NCI-H2171 treated with DMSO at 0.1 percent for 48 hours (cell line): ENCODE data around the gene FHIT.

Experiments used
- DNase-seq: peaks from one replicate; lab custom pipeline; 2025; lab: John Stamatoyannopoulos, UW

The FHIT gene

GRCh38 chr3:61251174-61251972 is at the start of gene FHIT:
TSS of gene FHIT (minus strand) at chr3:61251452.
- DNase-seq, result peak; percentile 86

- DNase-seq, result no peak
Measured at GRCh38 chr3:61300786-61301185, 49.5 kb upstream of the FHIT start.

GRCh38 chr3:61300006-61300380 is 48.7 kb upstream of the FHIT start:
- DNase-seq, result no peak

GRCh38 chr3:61299343-61300005 is 48.2 kb upstream of the FHIT start:
- DNase-seq, result no peak

- DNase-seq, result no peak
Measured at GRCh38 chr3:61297821-61298220, 46.6 kb upstream of the FHIT start.

GRCh38 chr3:61288446-61288845 is 37.2 kb upstream of the FHIT start:
- DNase-seq, result no peak

GRCh38 chr3:61283876-61284275 is 32.6 kb upstream of the FHIT start:
- DNase-seq, result no peak

- no peak for DNase-seq
Measured at GRCh38 chr3:61278713-61279112, 27.5 kb upstream of the FHIT start.

- DNase-seq, result no peak
Measured at GRCh38 chr3:61277411-61277810, 26.2 kb upstream of the FHIT start.

GRCh38 chr3:61269435-61269834 is 18.2 kb upstream of the FHIT start:
- DNase-seq, result no peak

- DNase-seq, result no peak
Measured at GRCh38 chr3:61268644-61269043, 17.4 kb upstream of the FHIT start.

GRCh38 chr3:61264281-61264680 is 13.0 kb upstream of the FHIT start:
- no peak for DNase-seq

GRCh38 chr3:61257148-61257547 is 5.9 kb upstream of the FHIT start:
- DNase-seq, result no peak

- DNase-seq, result no peak
Measured at GRCh38 chr3:61253756-61254155, 2.5 kb upstream of the FHIT start.

GRCh38 chr3:61252836-61253235 is 1.6 kb upstream of the FHIT start:
- DNase-seq, result no peak

GRCh38 chr3:61250784-61251173 is 473 bp downstream of the FHIT start:
- peak; percentile 56 for DNase-seq

- no peak for DNase-seq
Measured at GRCh38 chr3:61248496-61248895, 2.8 kb downstream of the FHIT start.

- DNase-seq, result no peak
Measured at GRCh38 chr3:61247191-61247590, 4.1 kb downstream of the FHIT start.

GRCh38 chr3:61239871-61240270 is 11.4 kb downstream of the FHIT start:
- DNase-seq, result peak; percentile 2

- no peak for DNase-seq
Measured at GRCh38 chr3:61237858-61238257, 13.4 kb downstream of the FHIT start.

- no peak for DNase-seq
Measured at GRCh38 chr3:61236556-61236955, 14.7 kb downstream of the FHIT start.

GRCh38 chr3:61233746-61234145 is 17.5 kb downstream of the FHIT start:
- DNase-seq, result no peak

GRCh38 chr3:61231693-61232092 is 19.6 kb downstream of the FHIT start:
- no peak for DNase-seq

GRCh38 chr3:61227799-61228198 is 23.5 kb downstream of the FHIT start:
- no peak for DNase-seq
